GM18502 (cell line): ENCODE measurements around the gene SOWAHC.
A peak's percentile ranks its signal among the peaks of the same experiment; 100 is the strongest.
"Not testable (repeated sequence)": the region's sequence is repeated elsewhere in the genome, so short reads cannot be mapped to it uniquely, and the experiment has no call there.

Experiments
- ATAC-seq: cut with Tn5 transposase; IDR thresholded peaks from one replicate; pipeline ENCODE4 v1.9.1; 2021; ENCODE audit warnings: mild to moderate bottlenecking; ENCODE audit not compliant: unreplicated experiment, poor library complexity

The SOWAHC gene

GRCh38 chr2:109614715-109615636 lies 812 bp downstream of the SOWAHC start:
- ATAC-seq: no peak

- no peak for ATAC-seq
Measured at GRCh38 chr2:109615637-109616144, 1.5 kb downstream of the SOWAHC start.

- ATAC-seq: no peak
Measured at GRCh38 chr2:109616184-109616583, 2.0 kb downstream of the SOWAHC start.

- no peak for ATAC-seq
Measured at GRCh38 chr2:109619032-109619615, 5.0 kb downstream of the SOWAHC start.

- no peak for ATAC-seq
Measured at GRCh38 chr2:109623297-109623696, 9.1 kb downstream of the SOWAHC start.

GRCh38 chr2:109623923-109624322 lies 9.8 kb downstream of the SOWAHC start:
- no peak for ATAC-seq

- ATAC-seq: no peak
Measured at GRCh38 chr2:109624339-109624738, 10.2 kb downstream of the SOWAHC start.

- not testable (repeated sequence) for ATAC-seq
Measured at GRCh38 chr2:109628321-109628720, 14.2 kb downstream of the SOWAHC start.

GRCh38 chr2:109629867-109630266 lies 15.7 kb downstream of the SOWAHC start:
- ATAC-seq: no peak

GRCh38 chr2:109630441-109631430 lies 16.6 kb downstream of the SOWAHC start:
- ATAC-seq: no peak

- ATAC-seq: no peak
Measured at GRCh38 chr2:109631741-109632140, 17.6 kb downstream of the SOWAHC start.

- ATAC-seq: no peak
Measured at GRCh38 chr2:109632158-109632789, 18.1 kb downstream of the SOWAHC start.

GRCh38 chr2:109633284-109633961 lies 19.3 kb downstream of the SOWAHC start:
- no peak for ATAC-seq

GRCh38 chr2:109635426-109636304 lies 21.5 kb downstream of the SOWAHC start:
- ATAC-seq: no peak

GRCh38 chr2:109636317-109636716 lies 22.2 kb downstream of the SOWAHC start:
- no peak for ATAC-seq

GRCh38 chr2:109637749-109638570 lies 23.8 kb downstream of the SOWAHC start:
- ATAC-seq: peak; percentile 81

GRCh38 chr2:109638795-109639194 lies 24.6 kb downstream of the SOWAHC start:
- ATAC-seq: peak; percentile 42
